ENCODE results near the gene ELOVL3.
"Not testable (repeated sequence)": the region's sequence is repeated elsewhere in the genome, so short reads cannot be mapped to it uniquely, and the experiment has no call there.

The ELOVL3 gene

GRCh38 chr10:102227050-102227449 is 951 bp downstream of the ELOVL3 start:
- no peak for DNase-seq (ENCODE audit: low spot score)

GRCh38 chr10:102229810-102230263 is 3.7 kb downstream of the ELOVL3 start:
- DNase-seq (ENCODE audit: low spot score): peak; percentile 87

- peak; percentile 2 for DNase-seq (ENCODE audit: low spot score)
These were observed 4.3 kb downstream of the ELOVL3 start for GRCh38 chr10:102230264-102230860.

- DNase-seq (ENCODE audit: low spot score): peak; percentile 41
These were observed 4.8 kb downstream of the ELOVL3 start for GRCh38 chr10:102230861-102231356.

GRCh38 chr10:102231357-102232318 is 5.5 kb downstream of the ELOVL3 start:
- DNase-seq (ENCODE audit: low spot score): peak; percentile 54

- DNase-seq (ENCODE audit: low spot score): no peak
These were observed 7.9 kb downstream of the ELOVL3 start for GRCh38 chr10:102233997-102234396.

GRCh38 chr10:102234888-102235597 is 8.9 kb downstream of the ELOVL3 start:
- DNase-seq (ENCODE audit: low spot score): no peak

GRCh38 chr10:102235598-102235920 is 9.5 kb downstream of the ELOVL3 start:
- DNase-seq (ENCODE audit: low spot score): no peak

- no peak for DNase-seq (ENCODE audit: low spot score)
These were observed 9.9 kb downstream of the ELOVL3 start for GRCh38 chr10:102236006-102236405.

- no peak for DNase-seq (ENCODE audit: low spot score)
These were observed 11.7 kb downstream of the ELOVL3 start for GRCh38 chr10:102237711-102238252.

- no peak for DNase-seq (ENCODE audit: low spot score)
These were observed 14.4 kb downstream of the ELOVL3 start for GRCh38 chr10:102240467-102241031.

- DNase-seq (ENCODE audit: low spot score): no peak
These were observed 14.9 kb downstream of the ELOVL3 start for GRCh38 chr10:102241032-102241443.

- peak; percentile 89 for DNase-seq (ENCODE audit: low spot score)
These were observed 15.5 kb downstream of the ELOVL3 start, which contains the start of gene PITX3 for GRCh38 chr10:102241444-102242117. Gene PITX3, minus strand, starts transcription at chr10:102241512. Its CDS starts 9,432 bp downstream, at chr10:102232080.

GRCh38 chr10:102242118-102242485 is 16.0 kb downstream of the ELOVL3 start:
- DNase-seq (ENCODE audit: low spot score): no peak

- DNase-seq (ENCODE audit: low spot score): no peak
These were observed 17.2 kb downstream of the ELOVL3 start for GRCh38 chr10:102243309-102243708.

- peak; percentile 99 for DNase-seq (ENCODE audit: low spot score)
These were observed 19.2 kb downstream of the ELOVL3 start, which contains the start of gene GBF1 for GRCh38 chr10:102245082-102245931. Gene GBF1, plus strand, starts transcription at chr10:102245532. Its CDS starts 13,407 bp downstream, at chr10:102258939.

GRCh38 chr10:102245932-102246251 is 19.8 kb downstream of the ELOVL3 start:
- DNase-seq (ENCODE audit: low spot score): no peak

GRCh38 chr10:102246261-102246660 is 20.2 kb downstream of the ELOVL3 start:
- DNase-seq (ENCODE audit: low spot score): no peak

- no peak for DNase-seq (ENCODE audit: low spot score)
These were observed 21.6 kb downstream of the ELOVL3 start for GRCh38 chr10:102247734-102248133.

GRCh38 chr10:102252508-102252907 is 26.4 kb downstream of the ELOVL3 start:
- DNase-seq (ENCODE audit: low spot score): not testable (repeated sequence)

Measured in CD4-positive, alpha-beta T cell treated with Interleukin-15 for 4 hours (primary cell).